Cardiac muscle cell (in vitro differentiated cells and primary cell): Measurements from ENCODE around the gene KCNK6. TPM values are rescaled to one million over a fixed set of nuclear protein-coding genes. Genes with fewer than 3 reads are reported as not detected.
A peak's percentile ranks its signal among the peaks of the same experiment; 100 is the strongest.

ENCODE experiments used
- DNase-seq, 2 donors: peaks; one replicate each; pipeline versions ENCODE4 v3.0.0 to v3.0.0-alpha.2; 2010 to 2017; ENCODE audit warnings: low read depth in 1 of 2, low spot score in 1 of 2
- H3K27ac ChIP-seq: fragments of 200-600 bp; sonication (generic); 2 replicates; pipeline ENCODE4 v1.5.1; 2016
- H3K27me3 ChIP-seq: fragments of 200-600 bp; sonication (generic); 2 replicates; pipeline ENCODE4 v1.6.0; 2016; ENCODE audit warnings: control low read depth
- H3K36me3 ChIP-seq: fragments of 200-600 bp; sonication (generic); 2 replicates; pipeline ENCODE4 v1.5.1; 2016; ENCODE audit warnings: control low read depth
- H3K4me1 ChIP-seq: fragments of 200-600 bp; sonication (generic); 2 replicates; pipeline ENCODE4 v1.8.1; 2017; ENCODE audit warnings: low read depth, mild to moderate bottlenecking, mixed run types
- H3K4me3 ChIP-seq: fragments of 200-600 bp; sonication (generic); 2 replicates; pipeline ENCODE4 v1.5.1; 2016; ENCODE audit warnings: mild to moderate bottlenecking
- H3K9me3 ChIP-seq: fragments of 200-600 bp; sonication (generic); 2 replicates; pipeline ENCODE4 v1.5.1; 2017; ENCODE audit warnings: low read depth, mild to moderate bottlenecking, control low read depth
- CTCF ChIP-seq: IDR thresholded peaks from 2 replicates; pipeline ENCODE4 v1.5.1; 2012; ENCODE audit warnings: low read depth, mild to moderate bottlenecking, low read length
- polyA plus RNA-seq: library from polyadenylated mRNA; unstranded; fragments of >200 nt; fragmentation: Nextera tagmentation; extraction: Ambion mirVana; gene quantifications from 2 replicates; pipeline ENCODE4 v1.2.1, GENCODE V29; 2016
- total RNA-seq: library from RNA; depleted of rRNA; stranded (reverse); fragments of >200 nt; gene quantifications from 2 replicates; pipeline ENCODE4 v1.2.3, GENCODE V29; 2016

Gene KCNK6
- total and polyA plus RNA-seq, 2 experiments from 2014 or later: 1.5 to 1.8 TPM

GRCh38 chr19:38326591-38326990, 6.9 kb downstream of the KCNK6 start:
- Histone ChIP-seq H3K9me3 (no peaks in the 10 kb centered on the region), H3K4me1 (no peaks in the 10 kb centered on the region), H3K27me3 (no peaks in the 10 kb centered on the region), H3K4me3 (no peak overlapping the region), H3K36me3 (no peaks in the 10 kb centered on the region), H3K27ac (no peak overlapping the region)
- DNase-seq: no peak
- TF ChIP-seq CTCF: no peak

- no peak overlapping the region for H3K4me3 ChIP-seq
- no peaks in the 10 kb centered on the region for H3K9me3 ChIP-seq
- no peak for TF ChIP-seq CTCF
- H3K27ac ChIP-seq: no peak overlapping the region
- H3K36me3 ChIP-seq: no peaks in the 10 kb centered on the region
- no peaks in the 10 kb centered on the region for H3K27me3 ChIP-seq
- H3K4me1 ChIP-seq: no peaks in the 10 kb centered on the region
- no peak for DNase-seq
Observed at GRCh38 chr19:38329651-38330050, 10.0 kb downstream of the KCNK6 start.

GRCh38 chr19:38331728-38332127, 12.1 kb downstream of the KCNK6 start:
- DNase-seq: no peak
- Histone ChIP-seq H3K27ac (no peak overlapping the region), H3K27me3 (no peaks in the 10 kb centered on the region), H3K36me3 (no peaks in the 10 kb centered on the region), H3K9me3 (no peaks in the 10 kb centered on the region), H3K4me3 (no peak overlapping the region), H3K4me1 (no peaks in the 10 kb centered on the region)
- TF ChIP-seq CTCF: no peak

- Histone ChIP-seq H3K9me3 (no peaks in the 10 kb centered on the region), H3K27ac (no peak overlapping the region), H3K4me3 (no peak overlapping the region), H3K27me3 (no peaks in the 10 kb centered on the region), H3K4me1 (no peaks in the 10 kb centered on the region), H3K36me3 (no peaks in the 10 kb centered on the region)
- no peak for TF ChIP-seq CTCF
- DNase-seq: peak in 1 of 2 donors; percentile 9
Observed at GRCh38 chr19:38333245-38333644, 13.6 kb downstream of the KCNK6 start.

- Histone ChIP-seq H3K4me3 (peak overlapping the region; percentile 62), H3K27me3 (no peaks in the 10 kb centered on the region), H3K9me3 (no peaks in the 10 kb centered on the region), H3K4me1 (no peaks in the 10 kb centered on the region), H3K27ac (peak overlapping the region; percentile 70), H3K36me3 (no peaks in the 10 kb centered on the region)
- no peak for TF ChIP-seq CTCF
- peak; percentile 97 for DNase-seq
Observed at GRCh38 chr19:38335949-38336637, 16.4 kb downstream of the KCNK6 start.
